GM12873 (cell line): ENCODE measurements around the gene INPP4B.

Source experiments
- CTCF ChIP-seq: IDR thresholded peaks from 2 replicates; pipeline ENCODE4 v1.5.1; 2012; ENCODE audit warnings: low read depth, mild to moderate bottlenecking, moderate library complexity, low read length, control low read depth; ENCODE audit not compliant: insufficient read depth; ENCODE audit errors: missing control alignments

Gene INPP4B

DNA sequence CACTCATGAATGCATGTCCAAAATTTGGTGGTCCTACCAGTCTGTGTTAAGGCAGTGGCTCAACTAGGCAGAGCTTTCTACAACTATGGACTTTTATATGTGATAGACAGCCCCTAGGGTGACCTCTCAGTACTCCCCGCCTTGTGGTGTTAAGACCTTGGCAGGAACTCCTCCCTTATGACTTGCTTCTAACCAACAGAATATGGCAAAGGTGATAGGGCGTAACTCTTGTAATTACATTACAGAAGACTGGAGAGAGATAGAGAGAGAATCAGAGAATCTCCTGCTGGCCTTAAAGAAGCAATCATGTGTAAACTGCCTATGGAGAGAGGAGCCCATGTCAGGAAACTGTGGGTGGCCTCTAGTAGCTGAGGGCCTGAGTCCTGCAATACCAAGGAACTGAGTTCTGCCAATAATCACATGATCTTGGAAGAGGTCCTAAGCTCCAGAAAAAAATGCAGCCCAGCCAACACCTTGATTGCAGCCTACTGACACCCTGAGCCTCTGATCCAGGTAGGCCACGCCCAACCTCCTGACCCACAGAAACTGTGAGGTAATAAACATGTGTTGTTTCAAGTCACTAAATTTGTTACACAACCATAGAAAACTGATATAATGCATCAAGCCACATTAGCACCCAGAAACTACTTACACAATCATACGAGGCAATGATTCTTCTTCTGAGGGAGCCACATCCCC lies 68.9 kb downstream of the INPP4B start:
- no peak for TF ChIP-seq CTCF

DNA sequence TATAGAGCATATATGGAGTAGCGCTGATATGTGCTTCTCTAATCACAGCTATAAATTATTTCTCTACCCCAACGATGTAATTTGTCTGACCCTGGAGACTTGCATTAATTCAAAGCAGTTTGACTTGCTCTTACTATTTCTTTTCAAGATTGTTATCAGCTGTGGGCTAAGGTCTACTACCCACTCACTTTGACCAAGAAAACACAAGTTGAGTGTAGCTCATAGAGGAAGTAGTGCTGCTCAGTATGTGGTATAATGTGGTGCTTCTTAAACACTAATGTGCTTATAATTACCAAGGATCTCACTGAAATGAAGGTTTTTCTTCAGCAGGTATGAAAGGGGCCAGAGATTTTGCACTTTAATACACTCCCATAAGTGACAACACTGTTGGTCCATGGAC lies 70.1 kb downstream of the INPP4B start:
- no peak for TF ChIP-seq CTCF

DNA sequence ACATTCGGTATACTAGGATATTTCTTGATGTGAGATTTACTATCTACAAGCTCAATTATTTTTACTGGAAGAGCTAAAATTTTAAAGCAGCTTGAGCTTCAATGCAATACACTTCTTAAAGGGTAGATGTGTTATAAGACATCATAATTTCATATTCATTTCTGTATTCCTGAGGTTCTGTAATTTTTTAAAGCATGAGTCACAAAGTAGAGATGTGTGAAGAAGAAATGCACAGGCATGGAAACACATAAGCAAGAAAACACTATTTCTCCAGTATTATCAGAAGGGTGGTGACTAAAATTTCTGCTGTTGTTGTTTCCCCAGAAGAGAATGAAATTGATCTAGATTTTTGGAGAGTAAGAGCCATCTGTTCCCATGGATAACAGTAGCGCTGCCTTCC lies 72.6 kb downstream of the INPP4B start:
- no peak for TF ChIP-seq CTCF

DNA sequence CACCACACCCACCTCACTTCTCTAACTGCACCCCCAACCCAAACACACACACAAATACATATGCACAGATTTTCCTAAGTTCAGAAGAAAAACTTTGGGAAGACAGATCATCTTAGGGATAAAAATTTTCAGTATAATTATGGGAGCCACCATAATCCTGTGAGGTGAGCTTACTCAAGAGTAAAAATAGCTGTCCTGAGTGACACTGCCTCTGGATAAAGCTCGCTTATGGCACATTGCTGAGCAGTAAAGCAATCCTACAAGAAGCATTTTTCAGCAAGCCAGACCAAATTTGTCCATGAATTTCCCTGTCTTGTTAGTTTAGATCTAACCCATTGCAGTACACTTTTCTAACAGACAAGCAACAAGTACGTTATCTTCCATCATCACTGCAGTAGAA lies 83.8 kb downstream of the INPP4B start:
- TF ChIP-seq CTCF, result no peak

DNA sequence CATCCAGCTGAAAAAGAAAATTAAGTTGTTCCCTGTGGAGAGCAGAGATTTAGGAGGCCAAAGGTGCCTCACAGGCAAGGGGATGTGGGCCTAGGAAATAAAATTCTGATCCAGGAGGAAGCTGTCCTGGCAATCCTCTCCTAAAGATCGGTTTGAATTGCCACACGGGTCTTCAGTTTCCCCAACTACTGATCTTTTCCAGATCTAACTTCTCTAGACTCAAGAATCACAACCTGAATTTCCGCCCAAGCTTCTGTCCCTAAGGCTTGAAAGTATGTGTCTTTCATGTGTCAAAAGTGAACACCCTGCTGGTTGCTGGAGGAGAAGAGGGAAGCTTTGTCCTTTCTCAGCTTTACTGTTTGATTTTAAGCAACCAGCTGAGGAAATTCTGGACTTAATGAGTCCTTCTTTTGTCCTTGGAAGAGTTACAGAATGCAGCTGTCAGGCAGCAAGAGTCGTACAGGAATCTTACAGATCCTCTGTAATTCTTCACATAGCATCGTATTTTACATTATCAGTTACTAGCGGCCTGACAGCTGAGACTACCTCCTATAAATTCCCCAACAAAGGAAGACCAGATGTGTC lies 93.8 kb downstream of the INPP4B start:
- TF ChIP-seq CTCF, result no peak

DNA sequence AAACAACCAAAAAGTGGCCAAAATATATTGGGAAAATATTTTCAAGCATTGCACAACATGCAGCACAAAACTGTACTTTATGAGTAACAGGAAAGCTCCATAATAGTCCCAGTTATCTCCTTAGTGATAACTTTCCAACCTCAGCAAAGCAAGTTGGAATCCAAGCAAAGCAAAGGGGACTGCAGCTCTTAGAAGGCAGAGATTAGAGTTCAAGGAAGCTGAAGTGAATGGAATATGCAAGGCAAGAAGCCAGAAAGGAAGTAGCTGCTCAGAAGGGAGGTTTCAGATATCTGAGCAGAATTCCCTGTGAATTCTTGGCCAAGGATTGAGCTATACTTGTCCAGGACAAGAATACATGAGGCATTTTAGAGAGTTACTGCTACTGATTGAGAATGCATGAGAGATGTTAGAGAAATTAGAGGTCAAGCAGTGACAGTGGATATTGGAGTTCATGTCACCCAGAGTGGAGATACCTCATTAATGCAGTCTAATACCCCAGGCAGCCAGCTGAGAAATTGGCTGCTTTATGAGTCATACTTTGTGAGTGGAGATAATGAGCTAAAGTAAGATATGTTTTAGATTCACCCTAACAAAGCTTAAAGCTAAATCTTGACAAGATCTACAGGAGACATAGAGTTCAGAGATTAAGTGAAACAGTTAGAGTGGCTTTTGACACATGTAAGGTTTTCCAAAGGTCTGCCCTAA lies 102.8 kb downstream of the INPP4B start:
- no peak for TF ChIP-seq CTCF

DNA sequence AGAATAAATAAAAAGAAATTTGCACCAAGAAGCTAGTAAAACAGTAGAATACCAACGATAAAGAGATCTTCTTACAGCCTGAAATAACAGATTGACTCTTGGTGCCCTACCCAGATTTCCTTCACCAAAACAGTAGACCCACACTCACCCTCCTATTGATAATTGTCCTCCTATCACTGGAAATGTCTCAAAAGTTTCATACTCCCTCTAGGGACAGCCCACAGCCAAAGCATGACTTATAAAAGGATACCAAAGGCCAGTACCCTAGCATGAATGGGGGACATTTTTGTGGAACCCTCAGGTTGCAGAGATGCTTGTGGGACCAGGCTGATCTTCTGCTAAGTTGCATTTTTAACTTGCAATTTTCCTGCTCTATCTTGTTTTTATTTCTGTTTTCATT lies 104.1 kb downstream of the INPP4B start:
- no peak for TF ChIP-seq CTCF
